ENCODE results near the gene CADPS2.
"Not testable (repeated sequence)": the region's sequence is repeated elsewhere in the genome, so short reads cannot be mapped to it uniquely, and the experiment has no call there.

CADPS2 gene

GRCh38 chr7:122679813-122680212 lies 206.4 kb downstream of the CADPS2 start:
- no peak for DNase-seq (ENCODE audit: low spot score)
- in situ Hi-C loops (cut with MboI; ENCODE audit: low sequenced_read_pairs, unreplicated experiment) = no loop called here
- TF ChIP-seq CTCF (IDR thresholded peaks at IDR 0.05; ENCODE audit: borderline replicate concordance, control extremely low read depth, extremely low read depth, insufficient read depth, missing control alignments) = no peak

- not testable (repeated sequence) for DNase-seq (ENCODE audit: low spot score)
These were observed 207.0 kb downstream of the CADPS2 start for GRCh38 chr7:122679269-122679709.

GRCh38 chr7:122677149-122677548 lies 209.1 kb downstream of the CADPS2 start:
- in situ Hi-C loops (cut with MboI; ENCODE audit: low sequenced_read_pairs, unreplicated experiment) = no loop called here
- DNase-seq (ENCODE audit: low spot score) = no peak
- TF ChIP-seq CTCF (IDR thresholded peaks at IDR 0.05; ENCODE audit: borderline replicate concordance, control extremely low read depth, extremely low read depth, insufficient read depth, missing control alignments) = no peak

More at GRCh38 chr7:122679269-122679709, 207.0 kb downstream of the CADPS2 start:
- in situ Hi-C loops (cut with MboI; ENCODE audit: low sequenced_read_pairs, unreplicated experiment) = not testable (repeated sequence)

GRCh38 chr7:122676466-122676865 lies 209.8 kb downstream of the CADPS2 start:
- DNase-seq (ENCODE audit: low spot score) = no peak
- in situ Hi-C loops (cut with MboI; ENCODE audit: low sequenced_read_pairs, unreplicated experiment) = no loop called here
- no peak for TF ChIP-seq CTCF (IDR thresholded peaks at IDR 0.05; ENCODE audit: borderline replicate concordance, control extremely low read depth, extremely low read depth, insufficient read depth, missing control alignments)

- TF ChIP-seq CTCF (IDR thresholded peaks at IDR 0.05; ENCODE audit: borderline replicate concordance, control extremely low read depth, extremely low read depth, insufficient read depth, missing control alignments) = no peak
- in situ Hi-C loops (cut with MboI; ENCODE audit: low sequenced_read_pairs, unreplicated experiment) = no loop called here
- no peak for DNase-seq (ENCODE audit: low spot score)
These were observed 210.6 kb downstream of the CADPS2 start for GRCh38 chr7:122675621-122676020.

GRCh38 chr7:122675011-122675410 lies 211.2 kb downstream of the CADPS2 start:
- no peak for DNase-seq (ENCODE audit: low spot score)
- no peak for TF ChIP-seq CTCF (IDR thresholded peaks at IDR 0.05; ENCODE audit: borderline replicate concordance, control extremely low read depth, extremely low read depth, insufficient read depth, missing control alignments)
- in situ Hi-C loops (cut with MboI; ENCODE audit: low sequenced_read_pairs, unreplicated experiment) = no loop called here

GRCh38 chr7:122674502-122674901 lies 211.8 kb downstream of the CADPS2 start:
- TF ChIP-seq CTCF (IDR thresholded peaks at IDR 0.05; ENCODE audit: borderline replicate concordance, control extremely low read depth, extremely low read depth, insufficient read depth, missing control alignments) = no peak
- DNase-seq (ENCODE audit: low spot score) = no peak
- in situ Hi-C loops (cut with MboI; ENCODE audit: low sequenced_read_pairs, unreplicated experiment) = no loop called here
